GM12891 (cell line): Measurements from ENCODE around the gene ARHGEF4.

Experiments
- POLR2A ChIP-seq: IDR thresholded peaks from 2 replicates; pipeline ENCODE4 v1.6.1; 2011; ENCODE audit warnings: low read depth, low read length, control low read depth
- POLR2AphosphoS5 ChIP-seq: IDR thresholded peaks from 2 replicates; pipeline ENCODE4 v1.6.1; 2011; ENCODE audit warnings: low read depth, low read length, control low read depth

DNA sequence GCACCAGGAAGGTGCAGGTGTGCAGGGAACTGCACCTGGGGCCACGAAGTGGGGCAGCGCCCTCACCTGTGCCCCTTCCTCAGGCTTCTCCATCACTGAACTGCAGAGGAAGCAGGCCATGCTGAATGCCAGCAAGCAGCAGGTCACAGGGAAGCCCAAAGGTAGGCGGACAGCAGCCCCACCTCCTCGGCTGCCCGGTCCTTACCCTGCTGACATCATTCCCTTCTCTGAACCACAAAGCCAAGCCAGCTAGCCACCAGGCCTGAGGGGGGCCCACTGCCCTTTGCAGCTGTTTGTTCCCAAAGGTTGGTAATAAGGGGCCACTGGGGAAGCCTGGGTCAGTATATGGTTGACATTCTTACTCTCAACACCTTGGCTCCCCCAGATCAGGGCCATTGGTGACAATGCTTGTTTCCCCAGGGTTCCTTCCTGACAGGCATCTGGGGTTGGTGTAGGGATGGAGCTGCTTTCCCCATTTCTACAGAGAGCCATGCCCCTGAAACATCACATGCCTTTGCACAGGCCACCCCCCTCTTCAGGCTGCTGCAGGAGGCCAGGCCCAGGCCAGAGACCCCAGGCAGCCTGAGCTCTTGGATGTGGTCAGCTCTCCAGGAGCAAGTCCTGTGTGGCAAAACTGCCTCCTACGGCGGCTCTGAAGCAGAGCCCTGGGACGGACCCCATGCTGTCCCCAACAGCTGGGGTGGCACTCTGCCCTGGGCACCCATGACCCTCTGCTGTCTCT lies 208.7 kb downstream of the ARHGEF4 start:
- TF ChIP-seq POLR2AphosphoS5 (no peak), POLR2A (no peak)
